Measurements from ENCODE around the gene PRCD. TPM values are rescaled to one million over a fixed set of nuclear protein-coding genes. Genes with fewer than 3 reads are reported as not detected.

Gene PRCD
- total RNA-seq, 4 donors from 2014 or later, result 8.0 to 15.6 (median 11.3) TPM

- TF ChIP-seq, protein P1, sequence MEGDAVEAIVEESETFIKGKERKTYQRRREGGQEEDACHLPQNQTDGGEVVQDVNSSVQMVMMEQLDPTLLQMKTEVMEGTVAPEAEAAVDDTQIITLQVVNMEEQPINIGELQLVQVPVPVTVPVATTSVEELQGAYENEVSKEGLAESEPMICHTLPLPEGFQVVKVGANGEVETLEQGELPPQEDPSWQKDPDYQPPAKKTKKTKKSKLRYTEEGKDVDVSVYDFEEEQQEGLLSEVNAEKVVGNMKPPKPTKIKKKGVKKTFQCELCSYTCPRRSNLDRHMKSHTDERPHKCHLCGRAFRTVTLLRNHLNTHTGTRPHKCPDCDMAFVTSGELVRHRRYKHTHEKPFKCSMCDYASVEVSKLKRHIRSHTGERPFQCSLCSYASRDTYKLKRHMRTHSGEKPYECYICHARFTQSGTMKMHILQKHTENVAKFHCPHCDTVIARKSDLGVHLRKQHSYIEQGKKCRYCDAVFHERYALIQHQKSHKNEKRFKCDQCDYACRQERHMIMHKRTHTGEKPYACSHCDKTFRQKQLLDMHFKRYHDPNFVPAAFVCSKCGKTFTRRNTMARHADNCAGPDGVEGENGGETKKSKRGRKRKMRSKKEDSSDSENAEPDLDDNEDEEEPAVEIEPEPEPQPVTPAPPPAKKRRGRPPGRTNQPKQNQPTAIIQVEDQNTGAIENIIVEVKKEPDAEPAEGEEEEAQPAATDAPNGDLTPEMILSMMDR (IDR thresholded peaks at IDR 0.05; ENCODE audit: low read depth), result no peak
Observed at GRCh38 chr17:76543826-76544545, 4.1 kb downstream of the PRCD start.

GRCh38 chr17:76544546-76545365 is 4.9 kb downstream of the PRCD start:
- TF ChIP-seq, protein P1 (IDR thresholded peaks at IDR 0.05; ENCODE audit: low read depth), result no peak

DNA sequence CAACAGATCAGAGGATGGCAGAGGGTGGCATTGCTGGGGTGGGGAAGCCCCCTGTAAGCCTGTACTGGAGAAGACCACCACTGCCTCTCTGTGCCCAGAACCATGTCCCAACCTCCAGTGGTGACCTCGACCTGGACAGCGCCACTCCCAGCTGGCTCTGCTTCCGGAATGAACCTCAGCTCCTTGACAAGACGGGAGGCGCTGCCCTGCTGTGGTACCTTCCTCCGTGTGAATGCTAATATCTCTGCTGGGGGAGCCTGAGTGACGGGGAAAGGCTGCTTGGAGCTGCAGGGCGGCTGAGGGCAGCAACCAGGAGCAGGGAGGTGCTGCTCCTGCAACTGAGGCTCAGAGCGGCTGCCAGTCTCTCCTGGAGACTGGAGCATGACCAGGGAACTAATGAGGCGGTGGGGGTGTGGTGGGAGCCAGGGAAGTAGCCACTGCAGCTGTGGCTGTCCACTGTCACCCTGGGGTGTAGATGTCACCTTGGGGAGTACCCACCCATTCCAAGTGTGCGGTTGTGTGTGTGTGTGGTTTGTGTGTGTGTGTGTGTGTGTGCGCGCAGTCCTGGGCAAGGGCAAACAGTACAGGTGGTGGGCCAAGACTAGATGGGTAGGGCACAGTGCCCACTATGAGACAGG is 6.2 kb downstream of the PRCD start:
- TF ChIP-seq, protein P1 (IDR thresholded peaks at IDR 0.05; ENCODE audit: low read depth), result no peak

- TF ChIP-seq, protein P1 (IDR thresholded peaks at IDR 0.05; ENCODE audit: low read depth), result no peak
Observed at GRCh38 chr17:76546556-76547182, 6.8 kb downstream of the PRCD start.

DNA sequence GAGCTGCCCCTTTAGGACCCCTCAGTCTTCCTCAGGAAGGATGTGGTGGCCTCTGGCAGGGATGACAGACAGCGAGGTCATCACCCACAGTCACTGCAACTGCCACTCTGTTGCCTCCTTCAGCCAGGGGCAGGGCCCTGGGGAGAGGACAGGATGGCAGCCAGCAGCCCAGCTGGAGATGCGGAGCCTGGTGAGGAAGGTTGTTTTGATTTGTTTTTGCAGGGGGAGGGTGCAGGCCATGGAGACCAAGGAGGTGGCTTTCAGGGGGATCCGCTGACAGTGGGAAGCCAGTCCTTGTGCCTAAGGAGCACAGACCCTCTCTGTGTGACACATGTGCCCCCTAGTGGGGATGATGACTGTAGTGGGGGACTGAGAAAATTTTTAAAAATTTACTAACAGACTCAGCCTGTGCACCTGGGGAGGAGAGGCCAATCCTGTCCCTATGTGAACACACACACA is 7.4 kb downstream of the PRCD start:
- TF ChIP-seq, protein P1 (IDR thresholded peaks at IDR 0.05; ENCODE audit: low read depth), result no peak

DNA sequence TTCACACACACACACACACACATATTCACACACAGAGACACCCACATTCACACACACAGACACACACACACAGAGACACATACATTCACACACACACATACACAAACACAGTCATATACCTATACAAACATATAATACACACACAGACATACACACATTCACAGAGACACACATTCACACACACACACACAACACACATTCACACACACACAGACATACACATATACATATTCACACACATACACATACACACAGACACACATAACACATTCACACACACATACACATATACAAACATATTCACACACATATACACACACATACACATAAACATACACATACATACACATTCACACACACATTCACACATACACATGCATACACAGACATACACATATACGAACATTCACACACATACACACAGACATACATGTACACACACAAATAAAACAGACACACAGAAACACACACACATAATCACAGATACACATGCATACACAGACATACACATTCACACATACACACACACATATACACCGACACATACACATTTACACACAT is 7.9 kb downstream of the PRCD start:
- TF ChIP-seq, protein P1 (IDR thresholded peaks at IDR 0.05; ENCODE audit: low read depth), result no peak

Data from subcutaneous adipose tissue (tissue), 4 donors.